Fibroblast of pulmonary artery (primary cell): ENCODE measurements around the gene SASH1.

Experiments used
- DNase-seq: peaks from one replicate; pipeline ENCODE4 v3.0.0-alpha.2; 2010; ENCODE audit warnings: low read depth
- H3K4me3 ChIP-seq: replicated peaks from 2 replicates; pipeline ENCODE4 v1.5.1; 2011; ENCODE audit warnings: low read depth, mild to moderate bottlenecking, control low read depth, low read length, moderate library complexity
- CTCF ChIP-seq: IDR thresholded peaks from 2 replicates; pipeline ENCODE4 v1.5.1; 2011; ENCODE audit warnings: mild to moderate bottlenecking, control low read depth, low read length, inconsistent platforms; ENCODE audit errors: missing control alignments

Gene SASH1

GRCh38 chr6:148501178-148501590, 158.5 kb downstream of the SASH1 start:
- no peak for TF ChIP-seq CTCF
- peak; percentile 95 for DNase-seq
- no peak overlapping the region for H3K4me3 ChIP-seq

- H3K4me3 ChIP-seq: no peak overlapping the region
- peak; percentile 66 for DNase-seq
- TF ChIP-seq CTCF: no peak
Observed at GRCh38 chr6:148502083-148502772, 159.6 kb downstream of the SASH1 start.

GRCh38 chr6:148502773-148503135, 160.1 kb downstream of the SASH1 start:
- DNase-seq: no peak
- TF ChIP-seq CTCF: no peak
- no peak overlapping the region for H3K4me3 ChIP-seq

GRCh38 chr6:148503703-148504102, 161.1 kb downstream of the SASH1 start:
- no peak for DNase-seq
- no peak for TF ChIP-seq CTCF
- no peak overlapping the region for H3K4me3 ChIP-seq

- no peak for TF ChIP-seq CTCF
- H3K4me3 ChIP-seq: no peak overlapping the region
- peak; percentile 55 for DNase-seq
Observed at GRCh38 chr6:148507774-148508173, 165.1 kb downstream of the SASH1 start.

GRCh38 chr6:148508401-148509041, 165.9 kb downstream of the SASH1 start:
- no peak for TF ChIP-seq CTCF
- DNase-seq: peak; percentile 70
- H3K4me3 ChIP-seq: peak overlapping the region; percentile 45

- H3K4me3 ChIP-seq: peak overlapping the region; percentile 45
- DNase-seq: peak; percentile 71
- TF ChIP-seq CTCF: no peak
Observed at GRCh38 chr6:148509119-148509799, 166.6 kb downstream of the SASH1 start.
